Skin epidermis (tissue), 12 donors: Measurements from ENCODE around the gene AIFM2.

Experiments
- H3K27ac ChIP-seq, 21 experiments: fragments of 200-600 bp; sonication (generic) in 11 of 21; one replicate each; pipeline ENCODE4 v1.5.0; 2020; ENCODE audit warnings: mild to moderate bottlenecking in 3 of 21, inconsistent platforms in 2 of 21, moderate library complexity in 2 of 21
- H3K4me3 ChIP-seq, 7 experiments: fragments of 200-600 bp; sonication (generic) in 2 of 7; one replicate each; pipeline ENCODE4 v1.5.0; 2020; ENCODE audit warnings: inconsistent platforms in 2 of 7, mild to moderate bottlenecking in 2 of 7, moderate library complexity in 1 of 7

Gene AIFM2

GRCh38 chr10:70147259-70147625 is 14.6 kb upstream of the AIFM2 start:
- H3K4me3 ChIP-seq: peak overlapping the region in 3 of 7 experiments; percentile 62 to 90 (median 86)

GRCh38 chr10:70146489-70147258 is 14.0 kb upstream of the AIFM2 start, which contains the start of gene TYSND1:
Gene TYSND1, minus strand, starts transcription at chr10:70146700. Its CDS starts 114 bp downstream, at chr10:70146586.
- Histone ChIP-seq H3K4me3 (peak within 1 kb of the TSS; percentile 59 to 90 (median 82)), H3K27ac (peak within 1 kb of the TSS; percentile 75 to 97 (median 94))

More at GRCh38 chr10:70147259-70147625, 14.6 kb upstream of the AIFM2 start:
- H3K27ac ChIP-seq: peak overlapping the region in 20 of 21 experiments; percentile 13 to 97 (median 94)

DNA sequence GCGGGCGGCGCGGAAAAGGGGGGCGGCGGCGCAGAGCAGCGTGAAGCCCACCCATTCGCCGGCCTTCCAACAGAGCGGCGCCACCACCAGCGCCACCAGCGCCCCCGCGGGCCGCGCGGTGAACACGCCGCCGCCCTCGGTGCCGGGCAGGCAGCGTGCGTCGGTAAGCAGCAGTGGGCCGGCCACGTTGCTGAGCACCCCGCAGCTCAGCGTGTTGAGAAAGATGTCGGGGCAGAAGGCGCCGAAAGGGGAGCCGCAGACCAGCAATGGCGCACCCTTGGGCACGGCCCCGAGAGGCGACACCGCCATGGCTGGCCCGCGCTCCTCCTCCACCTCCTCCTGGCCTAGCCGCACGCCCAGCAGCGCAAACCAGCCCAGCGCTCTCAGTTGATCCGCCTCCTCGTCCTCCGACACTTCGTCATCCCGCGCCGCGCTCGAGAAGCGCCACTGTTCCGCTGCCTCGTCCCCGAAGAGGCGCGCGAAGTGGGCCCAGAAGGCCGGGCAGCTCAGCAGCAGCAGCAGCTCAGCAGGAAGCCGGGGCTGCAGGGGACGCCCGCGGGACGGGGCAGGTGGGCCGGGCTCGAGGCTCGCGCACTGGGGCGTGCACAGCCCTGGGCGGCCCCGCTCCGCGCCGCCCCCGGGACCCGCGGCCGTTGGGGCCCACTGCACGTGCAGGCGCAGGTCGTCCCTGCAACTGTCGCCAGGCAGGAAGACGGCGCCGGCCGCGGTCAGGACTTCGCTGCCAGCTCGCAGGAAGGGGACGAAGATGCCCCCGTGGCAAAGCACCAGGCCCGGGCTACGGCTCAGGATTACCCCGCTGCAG is 13.3 kb upstream of the AIFM2 start:
- peak overlapping the region; percentile 59 to 90 (median 82) for H3K4me3 ChIP-seq
- peak overlapping the region; percentile 75 to 97 (median 94) for H3K27ac ChIP-seq

- H3K27ac ChIP-seq: peak overlapping the region; percentile 75 to 97 (median 94)
- H3K4me3 ChIP-seq: peak overlapping the region; percentile 59 to 90 (median 82)
These were observed 12.6 kb upstream of the AIFM2 start for GRCh38 chr10:70145166-70145665.

DNA sequence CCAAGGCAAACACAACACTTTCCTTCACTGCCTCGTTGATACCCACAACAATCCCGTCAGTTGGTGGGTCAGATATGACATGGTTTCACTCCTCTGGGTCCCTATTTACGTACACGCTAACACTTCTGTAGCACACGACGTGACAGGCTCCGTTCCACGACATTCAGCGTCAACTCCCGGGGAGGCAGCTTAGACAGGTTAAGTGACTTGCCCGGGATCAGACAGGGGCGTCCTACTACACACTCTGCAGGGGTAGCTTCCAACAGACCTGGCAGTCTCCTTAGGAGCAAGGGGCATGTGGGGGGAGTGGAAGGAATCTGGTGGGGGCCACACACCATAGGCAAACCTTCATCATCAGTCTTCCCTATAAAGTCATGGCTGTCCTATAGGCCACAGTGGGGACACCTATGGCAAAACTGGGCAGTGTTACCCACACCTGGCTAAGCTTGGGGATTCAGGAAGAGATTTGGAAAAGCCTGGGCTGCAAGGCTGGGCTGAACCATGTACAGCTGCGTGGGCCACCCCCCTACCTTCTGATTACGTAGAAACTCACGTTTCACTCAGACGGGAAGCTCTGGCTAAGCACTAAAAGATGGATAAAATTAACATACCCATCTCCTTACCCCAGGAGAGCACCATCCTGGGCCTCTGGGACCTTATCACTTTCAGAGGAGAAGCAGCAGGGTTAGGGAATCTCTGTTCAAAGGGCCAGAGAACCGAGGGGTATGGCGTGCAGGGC is 11.9 kb upstream of the AIFM2 start:
- Histone ChIP-seq H3K4me3 (peak overlapping the region in 4 of 7 experiments; percentile 68 to 90 (median 86)), H3K27ac (peak overlapping the region in 11 of 21 experiments; percentile 87 to 97 (median 95))

DNA sequence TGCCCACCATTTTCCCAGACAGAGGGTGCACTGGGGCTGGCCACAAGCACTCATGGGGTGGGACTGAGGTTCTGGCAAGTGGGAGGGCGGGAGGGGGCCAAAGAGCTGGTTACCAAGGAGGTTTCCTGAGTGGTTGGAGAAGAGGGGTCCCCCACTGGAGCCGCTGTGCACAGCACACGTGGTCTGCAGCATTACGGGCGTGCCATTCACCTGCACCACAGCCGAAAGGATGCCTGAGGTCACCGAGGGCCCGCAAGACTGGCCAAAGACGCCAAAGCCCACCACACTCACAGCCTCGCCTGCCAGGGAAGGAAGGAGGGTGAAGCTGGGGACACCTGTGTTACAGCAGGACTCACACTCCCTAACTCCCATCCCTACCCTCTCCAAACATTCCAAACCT is 9.9 kb upstream of the AIFM2 start:
- Histone ChIP-seq H3K4me3 (no peak overlapping the region), H3K27ac (no peak overlapping the region)

- Histone ChIP-seq H3K4me3 (no peak overlapping the region), H3K27ac (no peak overlapping the region)
These were observed 7.7 kb upstream of the AIFM2 start for GRCh38 chr10:70140297-70140696.

DNA sequence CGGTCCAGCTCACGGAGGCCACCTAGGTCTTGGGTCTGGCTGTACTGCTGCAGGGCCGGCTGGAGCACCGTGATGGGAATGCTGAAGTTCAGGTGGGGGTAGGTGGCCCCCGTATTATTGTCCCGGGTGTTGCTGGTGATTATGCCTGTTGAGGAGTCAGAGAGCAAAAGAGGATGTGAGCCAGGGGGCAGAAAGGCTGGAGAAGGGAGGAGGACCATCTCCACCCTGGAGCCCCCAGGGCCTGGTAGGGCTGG is 7.3 kb upstream of the AIFM2 start:
- Histone ChIP-seq H3K27ac (peak overlapping the region in 1 of 21 experiments; percentile 11), H3K4me3 (no peak overlapping the region)

GRCh38 chr10:70139151-70139996 is 6.7 kb upstream of the AIFM2 start:
- Histone ChIP-seq H3K27ac (peak overlapping the region in 2 of 21 experiments; percentile 11 to 54), H3K4me3 (no peak overlapping the region)

DNA sequence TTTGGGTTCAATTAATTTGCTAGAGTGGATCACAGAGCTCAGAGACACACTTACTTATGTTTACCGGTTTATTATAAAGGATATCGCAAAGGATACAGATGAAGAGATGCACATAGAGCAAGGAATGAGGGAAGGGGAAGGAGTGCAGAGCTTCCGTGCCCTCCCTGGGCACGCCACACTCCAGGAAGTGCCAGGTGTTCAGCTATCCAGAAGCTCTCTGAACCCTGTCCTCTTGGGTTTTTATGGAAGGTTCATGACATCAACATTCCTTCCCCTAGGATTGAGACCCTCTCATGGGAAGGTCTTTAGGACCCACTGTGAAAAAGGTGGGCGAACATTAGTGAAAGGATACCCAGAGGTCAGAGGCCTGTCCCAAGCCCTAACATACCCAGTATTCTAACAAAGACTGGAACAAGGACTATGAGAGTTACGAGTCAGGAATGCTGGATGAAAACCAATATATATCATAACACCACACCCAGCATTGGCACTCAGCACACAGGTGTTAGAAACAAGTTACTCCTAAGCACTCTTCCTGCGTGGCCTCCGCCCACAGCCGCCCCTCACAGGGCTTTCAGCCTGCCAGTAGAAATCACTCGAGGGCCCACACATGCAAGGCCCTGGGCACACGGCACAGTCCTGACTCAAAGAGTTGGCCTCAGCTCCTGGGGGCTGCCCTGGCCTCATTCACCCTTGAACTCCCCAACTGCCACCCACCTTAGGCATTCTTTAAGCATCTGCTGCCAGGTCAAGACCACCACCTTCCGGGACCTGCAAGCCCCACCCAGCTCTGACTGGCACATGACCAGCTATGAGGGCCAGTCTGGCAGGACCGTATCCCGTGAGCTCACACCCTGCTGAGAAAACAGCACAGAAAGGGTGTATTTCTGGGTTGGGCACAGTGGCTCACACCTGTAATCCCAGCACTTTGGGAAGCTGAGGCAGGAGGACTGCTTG is 5.6 kb upstream of the AIFM2 start:
- no peak overlapping the region for H3K4me3 ChIP-seq

DNA sequence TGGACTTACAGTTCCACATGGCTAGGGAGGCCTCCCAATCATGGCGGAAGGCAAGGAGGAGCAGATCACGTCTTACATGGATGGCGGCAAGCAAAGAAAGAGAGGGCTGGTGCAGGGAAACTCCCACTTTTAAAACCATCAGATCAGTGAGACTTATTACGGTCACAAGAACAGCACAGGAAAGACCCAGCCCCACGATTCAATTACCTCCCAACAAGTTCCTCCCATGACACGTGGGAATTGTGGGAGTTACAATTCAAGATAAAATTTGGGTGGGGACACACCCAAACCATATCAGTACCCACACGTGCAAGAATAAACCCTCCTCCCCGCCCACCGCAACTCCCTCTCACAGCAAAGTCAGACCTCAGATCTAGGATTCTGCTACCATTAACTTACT is 4.5 kb upstream of the AIFM2 start:
- no peak overlapping the region for H3K27ac ChIP-seq

More for the DNA sequence above, 5.6 kb upstream of the AIFM2 start:
- H3K27ac ChIP-seq: peak overlapping the region in 8 of 21 experiments; percentile 3 to 54 (median 16)

GRCh38 chr10:70135684-70136083 is 3.1 kb upstream of the AIFM2 start:
- no peak overlapping the region for H3K27ac ChIP-seq
- H3K4me3 ChIP-seq: no peak overlapping the region

More for the DNA sequence above, 4.5 kb upstream of the AIFM2 start:
- H3K4me3 ChIP-seq: no peak overlapping the region

- Histone ChIP-seq H3K27ac (no peak overlapping the region), H3K4me3 (no peak overlapping the region)
These were observed 2.4 kb upstream of the AIFM2 start for GRCh38 chr10:70135046-70135445.

GRCh38 chr10:70131560-70131937 is 1.1 kb downstream of the AIFM2 start:
- peak overlapping the region in 4 of 7 experiments; percentile 55 to 69 (median 59) for H3K4me3 ChIP-seq
- peak overlapping the region in 8 of 21 experiments; percentile 26 to 91 (median 76) for H3K27ac ChIP-seq

GRCh38 chr10:70130878-70131559 is 1.6 kb downstream of the AIFM2 start:
- Histone ChIP-seq H3K4me3 (peak overlapping the region in 1 of 7 experiments; percentile 55), H3K27ac (peak overlapping the region in 5 of 21 experiments; percentile 26 to 85 (median 46))

GRCh38 chr10:70126700-70127395 is 5.8 kb downstream of the AIFM2 start:
- H3K4me3 ChIP-seq: no peak overlapping the region
- no peak overlapping the region for H3K27ac ChIP-seq
